T-helper 2 cell treated with Interferon-gamma antibody and Interleukin-4, amounts not matched to agents 100 ng/mL and 5 ng/mL, for 36 hours (primary cell): ENCODE results near the gene SIM2. TPM values are rescaled to one million over a fixed set of nuclear protein-coding genes. Genes with fewer than 3 reads are reported as not detected.

ENCODE experiments used
- intact Hi-C: fragments of 100-400 bp; cut with micrococcal nuclease; formaldehyde crosslinking; loops from one replicate; pipeline ENCODE4 v1.15.1; 2023
- total RNA-seq: library from RNA; stranded (reverse); gene quantifications from 2 replicates; pipeline ENCODE4 v1.2.3, GENCODE V29; 2022

Gene SIM2
- total RNA-seq, 1 donor from 2014 or later: not detected

GRCh38 chr21:36699546-36700294 is 805 bp downstream of the SIM2 start:
- intact Hi-C loops: no loop called here

GRCh38 chr21:36700295-36700970 is 1.5 kb downstream of the SIM2 start:
- intact Hi-C loops: no loop called here

GRCh38 chr21:36700971-36701755 is 2.2 kb downstream of the SIM2 start:
- intact Hi-C loops: no loop called here

GRCh38 chr21:36701756-36702621 is 3.1 kb downstream of the SIM2 start:
- intact Hi-C loops: no loop called here

GRCh38 chr21:36702622-36702968 is 3.7 kb downstream of the SIM2 start:
- intact Hi-C loops: no loop called here

GRCh38 chr21:36703123-36703522 is 4.2 kb downstream of the SIM2 start:
- intact Hi-C loops: no loop called here

- intact Hi-C loops: no loop called here
Observed at GRCh38 chr21:36703626-36704280, 4.8 kb downstream of the SIM2 start.

- intact Hi-C loops: no loop called here
Observed at GRCh38 chr21:36704281-36704957, 5.5 kb downstream of the SIM2 start.

- intact Hi-C loops: no loop called here
Observed at GRCh38 chr21:36704958-36705678, 6.2 kb downstream of the SIM2 start.

GRCh38 chr21:36705679-36706481 is 7.0 kb downstream of the SIM2 start:
- intact Hi-C loops: no loop called here

GRCh38 chr21:36706482-36706852 is 7.6 kb downstream of the SIM2 start:
- intact Hi-C loops: no loop called here

- intact Hi-C loops: no loop called here
Observed at GRCh38 chr21:36706951-36707762, 8.2 kb downstream of the SIM2 start.

GRCh38 chr21:36707763-36708285 is 8.9 kb downstream of the SIM2 start:
- intact Hi-C loops: no loop called here

GRCh38 chr21:36708286-36709029 is 9.5 kb downstream of the SIM2 start:
- intact Hi-C loops: no loop called here

GRCh38 chr21:36709030-36709867 is 10.3 kb downstream of the SIM2 start:
- intact Hi-C loops: no loop called here
